GM18867 (cell line): ENCODE data around the gene GBE1.
A peak's percentile ranks its signal among the peaks of the same experiment; 100 is the strongest.

Experiments
- ATAC-seq: cut with Tn5 transposase; IDR thresholded peaks from one replicate; pipeline ENCODE4 v1.9.1; 2021; ENCODE audit warnings: mild to moderate bottlenecking, moderate library complexity; ENCODE audit not compliant: unreplicated experiment

The GBE1 gene

GRCh38 chr3:81707996-81708395, 53.4 kb downstream of the GBE1 start:
- no peak for ATAC-seq

DNA sequence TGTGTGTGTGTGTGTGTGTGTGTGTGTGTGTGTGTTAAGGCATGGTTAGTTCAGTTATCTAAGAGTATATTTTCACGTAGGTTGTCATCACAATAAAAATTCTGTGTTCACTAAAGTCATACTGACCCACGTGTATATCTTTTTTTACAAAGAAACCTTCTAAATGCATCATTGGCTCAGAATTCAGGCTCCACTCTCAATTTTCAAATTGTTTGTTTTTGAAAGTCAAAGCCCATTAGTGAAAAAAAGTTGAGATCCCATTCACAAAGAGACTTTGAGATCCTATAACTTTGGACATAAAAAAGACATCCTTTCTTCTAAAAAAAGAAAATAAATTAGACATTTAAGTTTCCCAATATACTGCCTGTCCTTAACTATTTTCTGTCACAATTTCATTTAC, 59.3 kb downstream of the GBE1 start:
- no peak for ATAC-seq

DNA sequence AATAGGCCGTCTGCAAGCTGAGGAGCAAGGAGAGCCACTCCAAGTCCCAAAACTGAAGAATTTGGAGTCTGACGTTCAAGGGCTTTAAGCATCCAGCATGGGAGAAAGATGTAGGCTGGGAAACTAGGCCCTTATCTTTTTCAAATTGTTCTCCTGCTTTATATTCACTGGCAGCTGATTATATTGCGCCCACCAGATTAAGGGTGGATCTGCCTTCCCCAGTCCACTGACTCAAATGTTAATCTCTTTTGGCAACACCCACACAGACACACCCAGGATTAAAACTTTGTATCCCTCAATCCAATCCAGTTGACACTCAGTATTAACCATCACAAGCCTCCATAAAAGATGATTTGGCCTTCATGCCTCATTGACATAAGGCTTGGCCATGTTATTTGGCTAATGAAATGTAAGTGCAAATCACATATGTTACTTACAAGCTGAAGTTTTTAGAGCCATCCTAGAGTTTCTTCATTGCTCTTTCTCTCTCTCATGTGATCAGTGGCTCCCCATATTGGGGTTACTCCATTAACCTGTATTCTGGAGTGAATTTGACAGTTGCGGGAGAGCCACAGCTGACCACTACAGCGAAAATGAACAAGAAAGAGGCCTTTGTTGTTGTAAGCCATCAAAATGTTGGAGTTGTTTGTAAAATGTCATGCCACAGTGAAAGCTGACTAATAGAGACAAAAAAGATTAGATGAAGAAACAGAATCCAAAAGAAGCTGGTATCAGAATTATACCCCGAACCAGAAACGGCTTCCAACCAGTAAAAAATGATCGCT, 61.7 kb downstream of the GBE1 start:
- no peak for ATAC-seq

DNA sequence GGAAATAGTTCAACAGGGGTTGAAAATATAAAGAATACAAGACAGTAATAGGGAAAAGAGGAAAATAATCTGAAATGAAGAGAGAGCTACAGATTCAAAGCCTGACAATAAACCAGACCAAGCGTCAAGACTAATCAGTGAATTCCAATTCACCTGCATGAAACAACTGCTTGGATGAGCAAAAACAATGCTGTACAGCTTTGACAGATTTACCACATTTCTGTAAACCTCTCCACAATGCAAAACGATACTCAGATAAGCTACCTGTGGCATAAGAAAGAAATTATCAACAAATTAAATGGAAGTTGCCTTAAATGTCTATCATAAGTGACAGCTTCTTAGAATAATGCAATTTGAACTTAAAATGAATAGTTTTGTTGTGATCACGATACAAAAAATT, 65.4 kb downstream of the GBE1 start:
- ATAC-seq, result no peak

DNA sequence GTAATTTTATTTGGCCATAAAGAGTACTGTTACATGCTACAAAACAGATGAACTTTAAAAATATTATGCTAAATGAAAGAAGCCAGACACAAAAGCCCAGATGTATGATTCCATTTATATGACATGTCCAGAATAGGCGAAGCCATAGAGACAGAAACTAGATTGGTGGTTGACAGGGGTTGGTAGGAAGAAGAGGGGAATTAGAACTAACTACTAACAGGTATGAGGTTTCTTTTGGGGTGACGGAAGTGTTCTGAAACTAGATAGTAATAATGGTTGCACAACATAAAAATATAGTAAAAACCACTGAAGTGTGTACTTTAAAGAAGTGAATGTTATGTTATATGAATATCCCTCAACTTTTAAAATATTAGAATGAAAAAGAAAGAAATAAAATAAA, 66.1 kb downstream of the GBE1 start:
- no peak for ATAC-seq

- ATAC-seq, result no peak
These were observed 66.8 kb downstream of the GBE1 start for GRCh38 chr3:81694662-81695061.

GRCh38 chr3:81692766-81693165, 68.7 kb downstream of the GBE1 start:
- no peak for ATAC-seq

DNA sequence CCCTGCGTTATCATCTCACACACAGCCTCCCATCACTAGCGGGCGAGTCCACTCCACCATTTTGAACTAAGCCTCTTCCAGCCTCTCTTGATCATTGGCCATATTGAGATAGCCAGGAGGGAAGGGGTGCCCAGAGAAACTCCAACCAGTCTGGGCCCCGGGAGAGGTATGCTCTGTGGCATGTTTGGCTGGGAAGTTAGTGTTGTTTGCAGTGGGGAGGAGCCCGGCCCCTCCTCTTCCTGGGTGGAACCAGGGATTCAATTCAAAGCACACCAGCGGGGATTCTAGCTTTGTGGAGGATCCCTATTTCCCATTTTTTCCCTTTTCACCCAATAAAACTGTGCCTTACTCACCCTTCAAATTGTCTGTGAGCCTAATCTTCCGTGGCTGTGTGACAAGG, 71.8 kb downstream of the GBE1 start:
- ATAC-seq, result no peak

DNA sequence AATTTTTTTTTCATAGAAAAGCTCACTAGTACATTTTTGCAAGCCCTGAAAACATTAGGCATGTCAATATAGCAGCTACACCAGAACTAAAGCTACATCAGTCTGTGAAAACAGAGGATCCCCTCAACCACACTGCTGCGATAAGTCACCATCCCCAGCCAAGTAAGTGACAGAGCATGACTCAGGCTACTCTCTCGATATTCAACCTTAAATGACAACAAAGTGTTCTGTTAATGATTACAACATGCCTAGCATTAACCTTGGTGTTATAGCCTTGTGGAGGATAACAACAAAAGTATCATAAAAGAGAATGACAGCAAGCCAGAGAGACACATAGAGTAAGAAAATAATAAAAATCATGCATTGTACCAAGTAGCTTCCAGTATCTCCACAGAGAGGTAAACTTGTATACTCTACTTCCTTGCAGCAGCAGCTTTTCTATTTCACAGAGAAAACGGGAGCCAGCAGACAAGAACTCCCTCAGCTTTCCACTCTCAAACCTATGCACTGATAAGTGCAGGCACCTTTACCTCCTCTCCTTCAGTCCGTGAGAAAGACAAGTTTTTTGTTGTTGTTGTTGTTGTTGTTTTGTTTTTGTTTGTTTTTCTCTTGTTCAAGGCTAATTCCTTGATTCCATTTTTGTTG, 76.6 kb downstream of the GBE1 start:
- no peak for ATAC-seq

GRCh38 chr3:81676706-81677456, 84.6 kb downstream of the GBE1 start:
- no peak for ATAC-seq

DNA sequence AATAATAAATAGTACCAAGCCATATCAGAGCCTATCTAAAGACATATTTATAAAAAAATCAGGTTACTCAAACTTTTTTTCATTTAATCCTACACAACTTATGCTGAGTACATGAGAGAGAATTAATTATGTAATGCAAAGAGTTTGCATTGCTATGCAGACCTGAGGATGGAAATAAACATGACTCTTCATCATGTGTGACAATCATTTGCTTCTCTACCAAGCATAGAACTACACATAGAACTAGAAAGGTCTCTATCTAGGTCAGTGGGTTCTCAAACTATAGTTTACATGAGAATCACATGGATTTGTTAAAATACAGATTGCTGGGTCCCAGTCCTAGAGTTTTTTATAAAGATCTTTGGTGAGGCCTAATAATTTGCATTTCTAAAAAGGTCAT, 86.8 kb downstream of the GBE1 start:
- no peak for ATAC-seq

- ATAC-seq, result no peak
These were observed 93.2 kb downstream of the GBE1 start for GRCh38 chr3:81668283-81668682.

GRCh38 chr3:81666502-81667121, 94.8 kb downstream of the GBE1 start:
- ATAC-seq, result peak; percentile 58

GRCh38 chr3:81663114-81663513, 98.3 kb downstream of the GBE1 start:
- no peak for ATAC-seq

- ATAC-seq, result no peak
These were observed 101.4 kb downstream of the GBE1 start for GRCh38 chr3:81660036-81660435.

GRCh38 chr3:81658322-81658997, 103.0 kb downstream of the GBE1 start:
- ATAC-seq, result no peak

GRCh38 chr3:81651139-81651538, 110.3 kb downstream of the GBE1 start:
- no peak for ATAC-seq

GRCh38 chr3:81650187-81650586, 111.3 kb downstream of the GBE1 start:
- no peak for ATAC-seq

DNA sequence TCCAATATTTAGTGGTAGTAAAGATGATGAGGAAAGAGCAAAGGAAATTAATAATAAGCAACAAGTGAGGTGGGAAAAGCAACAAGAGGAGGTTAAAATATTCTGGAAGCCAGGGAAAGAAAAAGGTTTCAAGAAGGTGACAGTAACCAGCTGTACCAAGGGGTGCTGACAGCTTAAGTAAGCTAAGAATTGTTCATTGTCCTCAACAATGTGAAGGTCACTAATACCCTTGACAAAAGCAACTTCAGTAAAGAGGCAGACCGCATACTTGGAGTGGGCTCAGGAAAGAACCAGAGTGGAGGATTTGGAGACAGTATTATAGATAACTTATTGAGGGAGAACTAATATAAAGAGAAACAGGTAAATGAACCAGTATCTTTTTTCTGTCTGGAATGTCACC, 116.2 kb downstream of the GBE1 start:
- ATAC-seq, result no peak

DNA sequence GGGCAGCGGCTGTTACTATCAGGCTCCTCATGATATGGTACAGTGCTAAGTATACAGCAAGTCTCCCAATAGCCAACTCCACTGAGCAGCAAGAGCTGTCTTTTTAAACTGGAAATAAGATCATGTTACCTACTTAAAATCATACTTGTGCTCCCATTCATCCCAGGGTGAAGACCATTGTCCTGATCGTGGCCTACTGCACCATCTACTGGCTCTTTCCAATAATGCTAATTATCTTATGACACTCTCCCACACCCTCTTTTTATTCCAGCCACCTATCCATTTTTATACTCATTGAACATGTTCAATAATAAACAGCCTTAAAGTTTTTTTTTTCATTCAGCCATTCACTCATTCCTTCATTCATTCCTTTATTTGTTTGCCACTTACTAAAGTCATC, 117.7 kb downstream of the GBE1 start:
- no peak for ATAC-seq

- no peak for ATAC-seq
These were observed 123.0 kb downstream of the GBE1 start for GRCh38 chr3:81638480-81638879.
